ENCODE results near the gene LKAAEAR1. TPM values are rescaled to one million over a fixed set of nuclear protein-coding genes. Genes with fewer than 3 reads are reported as not detected.
"Not testable (repeated sequence)": the region's sequence is repeated elsewhere in the genome, so short reads cannot be mapped to it uniquely, and the experiment has no call there.

The LKAAEAR1 gene
- 0.39 TPM for total RNA-seq

- DNase-seq = no peak
Observed at GRCh38 chr20:64083804-64084684, at the start of gene LKAAEAR1. Gene LKAAEAR1 (minus strand): TSS chr20:64084398. CDS start chr20:64084219, 179 bp downstream.

GRCh38 chr20:64131406-64131805, 47.2 kb upstream of the LKAAEAR1 start:
- DNase-seq = no peak

GRCh38 chr20:64130876-64131275, 46.7 kb upstream of the LKAAEAR1 start:
- DNase-seq = no peak

GRCh38 chr20:64130271-64130670, 46.1 kb upstream of the LKAAEAR1 start:
- no peak for DNase-seq

GRCh38 chr20:64129146-64129782, 45.1 kb upstream of the LKAAEAR1 start:
- no peak for DNase-seq

- DNase-seq = not testable (repeated sequence)
Observed at GRCh38 chr20:64123517-64123916, 39.3 kb upstream of the LKAAEAR1 start.

GRCh38 chr20:64122927-64123326, 38.7 kb upstream of the LKAAEAR1 start:
- not testable (repeated sequence) for DNase-seq

- DNase-seq = no peak
Observed at GRCh38 chr20:64121586-64121985, 37.4 kb upstream of the LKAAEAR1 start.

GRCh38 chr20:64119681-64120341, 35.6 kb upstream of the LKAAEAR1 start:
- DNase-seq = no peak

- no peak for DNase-seq
Observed at GRCh38 chr20:64119301-64119680, 35.1 kb upstream of the LKAAEAR1 start.

GRCh38 chr20:64117432-64117777, 33.2 kb upstream of the LKAAEAR1 start:
- not testable (repeated sequence) for DNase-seq

GRCh38 chr20:64116541-64117431, 32.6 kb upstream of the LKAAEAR1 start:
- no peak for DNase-seq

- no peak for DNase-seq
Observed at GRCh38 chr20:64116016-64116415, 31.8 kb upstream of the LKAAEAR1 start.

- DNase-seq = no peak
Observed at GRCh38 chr20:64115171-64115911, 31.1 kb upstream of the LKAAEAR1 start.

GRCh38 chr20:64114356-64114971, 30.3 kb upstream of the LKAAEAR1 start:
- DNase-seq = no peak

GRCh38 chr20:64113796-64114355, 29.7 kb upstream of the LKAAEAR1 start:
- DNase-seq = no peak

GRCh38 chr20:64113444-64113775, 29.2 kb upstream of the LKAAEAR1 start:
- DNase-seq = no peak

GRCh38 chr20:64112691-64113443, 28.7 kb upstream of the LKAAEAR1 start:
- DNase-seq = no peak

GRCh38 chr20:64111841-64112641, 27.8 kb upstream of the LKAAEAR1 start:
- no peak for DNase-seq
